GM12873 (cell line): ENCODE measurements around the gene RLF.

Experiments used
- TF ChIP-seq, protein P1 (sequence below): IDR thresholded peaks from 2 replicates; pipeline ENCODE4 v1.5.1; 2012; ENCODE audit warnings: low read depth, mild to moderate bottlenecking, moderate library complexity, low read length, control low read depth; ENCODE audit not compliant: insufficient read depth; ENCODE audit errors: missing control alignments

Gene RLF

GRCh38 chr1:40267767-40268187 lies 106.6 kb downstream of the RLF start:
- TF ChIP-seq, protein P1, sequence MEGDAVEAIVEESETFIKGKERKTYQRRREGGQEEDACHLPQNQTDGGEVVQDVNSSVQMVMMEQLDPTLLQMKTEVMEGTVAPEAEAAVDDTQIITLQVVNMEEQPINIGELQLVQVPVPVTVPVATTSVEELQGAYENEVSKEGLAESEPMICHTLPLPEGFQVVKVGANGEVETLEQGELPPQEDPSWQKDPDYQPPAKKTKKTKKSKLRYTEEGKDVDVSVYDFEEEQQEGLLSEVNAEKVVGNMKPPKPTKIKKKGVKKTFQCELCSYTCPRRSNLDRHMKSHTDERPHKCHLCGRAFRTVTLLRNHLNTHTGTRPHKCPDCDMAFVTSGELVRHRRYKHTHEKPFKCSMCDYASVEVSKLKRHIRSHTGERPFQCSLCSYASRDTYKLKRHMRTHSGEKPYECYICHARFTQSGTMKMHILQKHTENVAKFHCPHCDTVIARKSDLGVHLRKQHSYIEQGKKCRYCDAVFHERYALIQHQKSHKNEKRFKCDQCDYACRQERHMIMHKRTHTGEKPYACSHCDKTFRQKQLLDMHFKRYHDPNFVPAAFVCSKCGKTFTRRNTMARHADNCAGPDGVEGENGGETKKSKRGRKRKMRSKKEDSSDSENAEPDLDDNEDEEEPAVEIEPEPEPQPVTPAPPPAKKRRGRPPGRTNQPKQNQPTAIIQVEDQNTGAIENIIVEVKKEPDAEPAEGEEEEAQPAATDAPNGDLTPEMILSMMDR, result no peak

DNA sequence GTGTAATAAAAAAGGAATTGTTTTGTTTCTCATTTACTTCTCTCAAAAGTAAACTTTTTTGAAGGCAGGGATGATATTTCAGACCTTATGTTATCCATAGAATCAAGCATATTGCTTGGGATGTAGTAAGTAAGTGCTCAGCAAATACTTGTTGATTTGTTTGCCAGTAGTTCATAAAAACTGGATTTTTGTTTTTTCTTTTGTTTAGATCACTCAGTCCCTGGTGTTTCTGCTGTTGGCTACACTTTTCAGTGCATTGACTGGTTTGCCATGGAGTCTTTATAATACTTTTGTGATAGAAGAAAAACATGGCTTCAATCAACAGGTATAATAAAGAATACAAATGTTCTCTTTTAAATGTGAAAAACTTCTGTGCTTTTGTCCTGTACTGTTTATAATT lies 107.0 kb downstream of the RLF start:
- TF ChIP-seq, protein P1, result no peak

DNA sequence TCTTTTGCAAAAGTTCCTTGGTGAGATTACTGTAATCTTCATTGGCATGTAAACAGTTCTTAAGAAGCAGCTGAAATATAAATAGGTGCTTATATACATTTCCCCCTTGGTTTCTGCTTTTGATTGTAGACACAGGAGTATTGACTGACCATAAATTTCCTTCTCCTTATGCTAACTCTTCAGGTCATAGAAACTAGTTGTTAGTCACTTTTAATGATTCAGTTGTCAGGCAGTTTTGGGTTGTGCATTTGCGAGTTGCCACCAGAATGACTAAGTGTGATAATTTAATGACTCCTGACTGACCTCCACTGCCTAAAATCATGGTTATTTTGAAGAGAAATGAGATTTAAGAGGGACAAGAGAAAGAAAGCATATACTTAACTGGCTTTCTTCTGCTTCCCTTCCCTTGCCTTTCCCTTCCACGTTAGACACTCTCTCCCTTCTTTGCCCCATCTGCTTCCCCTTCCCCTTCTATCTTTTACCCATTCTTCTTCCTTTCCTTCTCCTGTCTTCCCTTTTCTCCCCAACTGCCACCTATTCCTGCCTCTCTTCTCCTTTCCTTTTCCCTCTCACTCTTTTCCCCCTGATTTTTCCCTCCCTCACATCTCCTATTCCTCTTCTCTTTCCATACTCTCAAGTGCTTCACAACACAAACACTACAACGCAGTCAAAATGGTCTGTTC lies 109.1 kb downstream of the RLF start:
- TF ChIP-seq, protein P1, result no peak

- TF ChIP-seq, protein P1, result no peak
These were observed 111.5 kb downstream of the RLF start for GRCh38 chr1:40272653-40273213.

GRCh38 chr1:40273547-40274166 lies 112.5 kb downstream of the RLF start:
- TF ChIP-seq, protein P1, result no peak

- TF ChIP-seq, protein P1, result no peak
These were observed 113.1 kb downstream of the RLF start for GRCh38 chr1:40274331-40274730.

DNA sequence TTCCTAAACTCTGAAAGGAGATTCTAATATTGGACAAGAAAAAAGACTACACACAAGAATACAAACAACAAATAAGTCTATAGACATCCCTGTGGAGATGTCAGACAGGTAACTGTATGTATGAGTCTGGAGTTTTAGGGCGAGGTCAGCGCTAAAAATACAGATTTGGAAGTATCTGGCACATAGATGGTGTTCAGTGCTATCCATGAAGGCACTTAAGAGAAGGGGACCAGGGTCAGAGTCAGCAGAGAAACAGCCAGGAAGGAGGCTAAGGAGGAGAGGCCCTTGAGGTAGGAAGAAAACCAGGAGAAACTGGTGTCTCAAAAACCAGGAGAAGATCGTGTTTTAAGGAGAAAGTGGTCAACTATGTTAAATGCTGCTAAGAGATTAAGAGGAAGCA lies 114.9 kb downstream of the RLF start:
- TF ChIP-seq, protein P1, result no peak
